HG02981 (cell line): ENCODE measurements around the gene RBFOX2.

Experiments used
- ATAC-seq: cut with Tn5 transposase; IDR thresholded peaks from one replicate; pipeline ENCODE4 v1.9.1; 2021; ENCODE audit warnings: mild to moderate bottlenecking, moderate library complexity; ENCODE audit not compliant: unreplicated experiment

The RBFOX2 gene

DNA sequence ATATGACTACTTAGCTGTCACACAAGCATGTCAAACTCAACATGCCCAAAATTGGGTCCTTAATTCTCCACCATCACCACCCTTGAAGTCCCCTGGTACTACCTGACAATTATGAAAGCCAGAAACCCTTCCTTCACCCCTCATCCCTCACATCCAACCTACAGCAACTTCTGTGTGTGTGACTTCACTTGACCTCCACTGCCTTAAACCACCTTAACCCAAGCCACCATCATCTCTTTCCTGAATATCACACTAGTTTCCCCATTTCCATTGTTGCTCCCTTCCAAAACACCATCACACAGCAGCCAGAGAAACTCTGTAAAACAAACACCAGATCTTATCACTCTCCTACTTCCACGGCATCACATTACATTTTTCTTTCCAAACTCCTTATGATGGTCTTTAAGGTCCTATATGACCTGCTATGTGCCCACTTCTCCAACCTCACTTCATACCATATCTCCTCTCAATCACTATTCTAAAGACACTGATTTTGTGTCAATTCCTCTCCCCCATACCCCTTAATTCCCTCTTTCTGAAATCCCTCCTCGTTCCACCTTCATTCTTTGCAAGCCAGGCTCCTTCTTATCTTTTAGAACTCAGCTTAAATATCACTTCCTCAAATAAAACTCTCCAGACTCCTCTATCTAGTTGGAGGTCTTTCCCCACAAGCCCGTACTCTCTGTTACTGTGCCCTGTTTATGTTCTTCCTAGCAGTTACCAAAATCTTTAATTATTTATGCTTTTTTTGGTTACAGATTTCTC, 124.9 kb downstream of the RBFOX2 start:
- ATAC-seq = no peak

GRCh38 chr22:35900483-35901168, 128.0 kb downstream of the RBFOX2 start:
- ATAC-seq = no peak

- ATAC-seq = no peak
These were observed 128.9 kb downstream of the RBFOX2 start for GRCh38 chr22:35899736-35900135.

- no peak for ATAC-seq
These were observed 132.4 kb downstream of the RBFOX2 start for GRCh38 chr22:35896111-35896705.

DNA sequence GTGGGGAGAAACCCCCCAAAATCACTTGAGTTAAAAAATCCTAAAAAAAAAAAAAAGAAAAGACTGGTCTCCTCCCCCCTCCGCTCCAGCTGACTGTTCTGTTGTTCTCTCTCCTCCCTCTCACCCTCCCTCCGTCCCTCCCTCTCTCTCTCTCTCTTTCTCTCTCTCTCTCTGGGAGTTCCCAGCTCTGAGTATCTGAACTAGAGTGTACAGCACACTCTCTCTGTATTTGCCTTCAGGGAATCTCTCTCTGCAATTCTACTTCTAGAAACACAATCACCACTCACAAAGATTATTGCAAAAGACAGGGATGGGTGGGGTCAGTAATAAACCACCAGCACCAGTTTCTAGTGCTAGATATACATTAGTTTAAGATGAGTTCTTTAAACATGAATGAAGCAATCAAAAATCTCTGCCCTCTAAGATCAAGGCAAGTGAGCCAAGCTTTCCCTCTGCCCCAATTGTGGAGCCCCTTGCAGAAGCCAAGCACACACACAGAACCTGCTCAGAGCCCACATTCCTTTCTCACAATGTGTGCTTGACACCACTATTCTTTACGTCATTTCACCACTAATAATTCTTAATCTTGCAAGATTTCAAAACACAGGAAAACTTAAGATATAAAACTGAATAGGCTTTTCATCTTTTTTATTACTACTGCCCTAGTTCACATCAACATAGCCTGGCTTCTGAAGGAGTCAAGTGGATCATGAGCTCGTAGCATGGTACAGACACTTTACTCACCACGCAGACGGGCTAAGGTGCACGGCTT, 133.5 kb downstream of the RBFOX2 start:
- no peak for ATAC-seq

GRCh38 chr22:35894464-35894878, 134.2 kb downstream of the RBFOX2 start:
- ATAC-seq = no peak

DNA sequence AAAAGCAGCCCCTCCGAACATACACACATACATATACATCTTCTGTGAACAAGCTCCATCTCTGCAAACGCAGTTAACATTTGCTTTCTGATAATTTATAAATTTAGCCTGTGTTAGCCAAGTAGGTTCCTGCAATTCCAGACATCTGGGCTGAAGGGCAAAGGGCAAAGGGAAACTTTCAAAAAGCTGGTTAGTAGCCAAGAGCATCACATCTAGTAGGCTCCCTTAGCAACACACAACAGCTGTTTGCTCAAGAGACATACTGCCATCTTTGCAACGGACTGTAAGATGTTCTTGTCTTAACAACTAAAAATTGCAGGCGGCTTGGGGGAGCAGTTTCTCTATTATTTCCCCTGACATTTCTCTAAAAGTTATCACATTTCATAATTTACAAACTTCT, 134.9 kb downstream of the RBFOX2 start:
- no peak for ATAC-seq

- no peak for ATAC-seq
These were observed 136.4 kb downstream of the RBFOX2 start for GRCh38 chr22:35892192-35892591.

DNA sequence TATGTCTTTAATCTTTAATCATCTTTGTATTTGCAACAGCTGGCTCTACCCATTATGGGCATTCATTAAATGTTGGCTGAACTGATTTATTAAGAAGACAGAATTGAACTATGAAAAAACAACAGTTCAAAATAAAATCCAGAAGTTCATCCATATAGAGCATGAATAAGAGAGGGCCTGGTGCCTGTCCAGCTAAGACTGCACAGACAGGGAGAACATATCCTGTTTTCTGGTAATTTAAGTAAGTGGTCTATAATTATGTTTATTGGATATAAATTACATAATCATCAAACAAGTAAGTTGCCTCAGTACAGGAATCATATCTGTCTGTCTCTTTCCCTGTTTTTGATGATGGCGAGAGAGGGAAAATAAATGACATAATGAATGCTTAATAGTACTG, 137.2 kb downstream of the RBFOX2 start:
- no peak for ATAC-seq

DNA sequence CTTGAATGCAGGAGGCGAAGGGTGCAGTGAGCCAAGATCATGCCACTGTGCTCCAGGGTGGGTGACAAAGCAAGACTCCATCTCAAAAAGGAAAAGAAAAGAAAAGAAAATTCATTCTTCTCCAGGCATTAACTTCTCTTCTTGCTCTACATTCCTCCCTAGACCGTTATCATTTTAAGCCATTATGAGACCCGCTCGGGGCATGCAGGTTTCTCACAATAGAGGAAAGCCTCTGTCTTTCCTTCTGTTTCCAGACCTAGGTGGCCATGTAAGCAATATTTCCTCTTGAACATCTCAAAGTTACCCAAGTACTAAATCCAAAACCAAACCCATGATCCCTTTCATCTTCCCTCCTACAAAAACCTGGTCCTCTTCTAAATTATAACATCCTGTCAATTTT, 139.6 kb downstream of the RBFOX2 start:
- ATAC-seq = no peak

GRCh38 chr22:35888181-35888870, 140.3 kb downstream of the RBFOX2 start:
- no peak for ATAC-seq

DNA sequence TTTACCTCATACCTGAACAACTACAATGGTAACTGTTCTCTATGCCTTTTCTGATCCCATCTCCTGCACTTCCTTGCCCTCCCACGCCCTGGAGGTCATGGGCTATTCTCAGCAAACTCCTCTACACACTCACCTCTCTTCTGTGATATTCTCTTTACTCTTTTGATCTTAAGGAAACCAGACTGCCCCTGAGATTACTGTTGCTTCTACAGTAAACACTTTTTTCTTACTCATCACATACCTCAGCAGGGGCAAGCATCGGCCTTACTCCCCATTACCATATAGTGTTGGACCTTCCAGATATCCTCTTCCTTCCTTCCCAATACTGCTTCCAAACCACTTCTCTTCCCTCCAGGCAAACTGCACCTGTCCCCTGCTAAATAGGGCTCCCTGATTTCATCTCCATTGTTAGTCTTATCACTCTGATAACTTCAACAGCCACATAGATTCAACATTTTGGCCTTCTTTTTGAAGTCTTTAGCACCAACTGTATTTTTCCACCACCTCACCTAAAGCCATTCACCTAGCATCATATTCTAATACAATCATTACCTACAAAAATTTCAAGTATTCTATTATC, 141.2 kb downstream of the RBFOX2 start:
- no peak for ATAC-seq

- ATAC-seq = no peak
These were observed 142.3 kb downstream of the RBFOX2 start for GRCh38 chr22:35886309-35886708.

- no peak for ATAC-seq
These were observed 144.1 kb downstream of the RBFOX2 start for GRCh38 chr22:35884529-35884928.

- no peak for ATAC-seq
These were observed 145.5 kb downstream of the RBFOX2 start for GRCh38 chr22:35883031-35883620.

DNA sequence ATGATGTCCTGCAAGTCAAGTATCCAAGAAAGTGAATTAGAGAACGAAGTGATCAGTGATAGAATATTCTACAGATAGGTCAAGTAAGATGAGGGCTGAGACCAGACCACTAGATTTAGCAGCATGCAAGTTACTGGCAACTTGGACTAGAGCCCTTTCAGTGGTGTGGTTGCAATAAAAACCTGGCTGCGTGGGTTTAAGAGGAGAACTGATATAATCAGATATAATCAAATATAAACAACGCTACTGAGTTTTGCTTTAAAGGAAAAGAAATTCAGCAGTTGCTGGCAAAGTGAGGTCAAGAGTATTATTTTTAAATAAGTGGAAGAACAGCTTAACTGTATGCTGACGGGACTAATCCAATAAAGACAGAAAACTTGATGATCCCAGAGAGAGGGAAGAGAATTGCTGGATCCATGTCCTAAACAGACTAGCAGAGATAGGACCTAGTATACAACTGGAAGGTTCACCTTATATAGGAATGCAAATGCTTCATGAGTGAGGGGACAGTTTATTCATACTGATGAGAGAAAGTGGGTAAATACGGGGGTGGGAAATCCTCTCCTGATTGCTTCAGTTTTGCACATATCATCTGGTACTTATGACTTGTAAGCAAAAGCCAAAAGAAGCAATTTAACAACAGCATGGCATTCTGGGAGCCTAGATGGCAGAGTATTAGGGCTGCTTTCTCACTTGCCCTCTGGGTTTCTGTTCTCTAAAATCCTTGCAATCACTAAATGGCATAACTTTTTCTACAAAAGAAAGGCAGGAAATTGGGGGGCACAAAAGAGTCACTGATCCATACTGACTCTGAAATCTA, 146.2 kb downstream of the RBFOX2 start:
- ATAC-seq = no peak

GRCh38 chr22:35879351-35879750, 149.3 kb downstream of the RBFOX2 start:
- no peak for ATAC-seq

DNA sequence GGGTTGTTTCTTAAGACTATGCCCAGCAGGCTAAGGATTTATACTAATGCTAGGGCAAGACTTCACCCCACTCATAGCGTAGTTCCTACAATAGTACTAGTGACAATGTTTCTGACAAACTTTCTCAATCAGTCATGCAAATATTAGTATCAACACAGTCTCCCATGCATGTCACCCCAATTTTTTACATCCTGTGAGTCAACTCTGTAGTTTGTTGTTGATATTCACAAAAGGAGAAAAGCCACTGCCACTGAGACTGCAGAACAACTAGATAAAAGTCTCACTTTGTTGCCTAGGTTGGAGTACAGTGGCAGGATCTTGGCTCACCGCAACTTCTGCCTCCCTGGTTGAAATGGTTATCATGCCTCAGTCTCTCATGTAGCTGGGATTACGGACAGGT, 155.2 kb downstream of the RBFOX2 start:
- no peak for ATAC-seq

- ATAC-seq = no peak
These were observed 156.2 kb downstream of the RBFOX2 start for GRCh38 chr22:35872451-35872850.
